T-helper 1 cell (primary cell): ENCODE measurements around the gene UNC93B1.
"Not testable (repeated sequence)": the region's sequence is repeated elsewhere in the genome, so short reads cannot be mapped to it uniquely, and the experiment has no call there.

ENCODE experiments used
- DNase-seq, 5 donors: peaks; one replicate each; pipeline ENCODE4 v3.0.0-alpha.2; 2012 to 2020

UNC93B1 gene

GRCh38 chr11:68007498-68008380 lies 3.8 kb upstream of the UNC93B1 start:
- no peak for DNase-seq

DNA sequence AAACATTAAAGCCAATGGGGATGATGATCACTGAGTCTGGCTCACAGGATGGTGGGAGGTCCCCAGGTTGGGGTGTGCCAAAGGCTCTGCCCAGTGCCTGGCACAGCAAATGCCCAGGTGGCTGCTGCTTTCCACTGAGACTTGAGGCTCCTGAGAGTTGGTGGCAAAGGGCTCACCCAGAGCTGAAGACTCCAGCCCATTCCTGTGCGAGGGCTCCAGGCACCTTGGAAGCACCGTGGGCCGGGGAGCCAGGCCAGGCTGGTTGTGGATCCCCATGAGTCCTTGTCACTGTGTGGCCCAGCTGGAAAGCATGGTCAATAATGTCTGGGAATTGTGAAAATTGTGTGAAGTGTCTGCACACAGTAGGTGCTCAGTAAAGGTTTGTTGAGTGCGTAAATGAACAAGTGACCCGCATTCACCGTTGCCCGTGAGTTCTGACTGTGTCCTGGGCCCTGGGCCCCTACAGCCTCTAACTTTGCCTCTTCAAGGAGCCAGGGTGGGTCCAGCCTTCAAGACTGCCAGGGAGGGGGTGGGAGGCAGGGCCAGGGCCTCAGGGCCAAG lies 2.8 kb upstream of the UNC93B1 start:
- no peak for DNase-seq

GRCh38 chr11:68004551-68005335 lies 846 bp upstream of the UNC93B1 start:
- no peak for DNase-seq

DNA sequence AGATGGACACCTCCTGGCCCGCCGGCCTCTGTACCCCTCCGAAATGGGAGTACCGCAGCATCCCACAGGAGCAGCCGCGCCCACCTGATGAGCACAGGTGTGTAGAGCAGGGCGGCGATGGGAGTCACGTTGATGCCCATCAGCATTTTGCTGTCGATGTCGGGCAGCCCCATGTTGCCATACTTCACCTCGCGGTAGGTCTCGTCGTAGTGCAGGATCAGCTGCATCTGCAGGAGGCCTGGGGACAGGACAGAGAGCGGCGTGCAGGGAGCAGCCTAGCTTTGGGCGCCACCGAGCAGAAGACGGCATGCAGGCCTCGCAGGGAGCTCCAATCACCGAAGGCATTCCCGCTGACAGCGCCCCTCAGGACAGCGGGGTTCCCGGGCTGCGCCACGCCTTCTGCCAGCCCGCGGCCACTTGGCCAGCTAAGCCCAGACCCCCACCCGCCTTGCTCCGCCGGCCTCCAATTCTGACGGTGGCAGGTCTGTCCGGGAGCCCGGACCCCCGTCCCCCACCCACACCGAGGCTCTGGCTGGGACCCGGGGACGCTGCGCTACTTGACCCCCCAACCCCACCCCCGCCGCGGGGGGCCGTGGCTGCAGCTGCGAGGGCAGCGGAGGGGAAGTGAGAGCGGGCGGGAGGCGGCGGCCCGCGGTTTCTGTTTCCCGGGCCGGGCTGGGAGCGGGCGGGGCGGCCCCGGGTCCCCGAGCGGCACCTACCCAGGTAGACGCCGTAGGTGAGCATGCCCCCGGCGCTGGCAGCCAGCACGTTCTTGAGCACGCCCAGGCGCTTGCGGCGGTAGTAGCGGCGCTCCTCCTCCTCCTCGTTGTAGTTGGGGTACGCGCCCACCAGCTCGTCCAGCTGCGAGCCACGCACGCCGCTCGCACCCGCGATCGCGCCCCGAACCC lies 705 bp downstream of the UNC93B1 start:
- peak in 4 of 5 donors; percentile 33 to 55 (median 47) for DNase-seq

GRCh38 chr11:68002575-68002937 lies 1.3 kb downstream of the UNC93B1 start:
- no peak for DNase-seq

- DNase-seq = no peak
Observed at GRCh38 chr11:67999704-68000103, 4.2 kb downstream of the UNC93B1 start.

DNA sequence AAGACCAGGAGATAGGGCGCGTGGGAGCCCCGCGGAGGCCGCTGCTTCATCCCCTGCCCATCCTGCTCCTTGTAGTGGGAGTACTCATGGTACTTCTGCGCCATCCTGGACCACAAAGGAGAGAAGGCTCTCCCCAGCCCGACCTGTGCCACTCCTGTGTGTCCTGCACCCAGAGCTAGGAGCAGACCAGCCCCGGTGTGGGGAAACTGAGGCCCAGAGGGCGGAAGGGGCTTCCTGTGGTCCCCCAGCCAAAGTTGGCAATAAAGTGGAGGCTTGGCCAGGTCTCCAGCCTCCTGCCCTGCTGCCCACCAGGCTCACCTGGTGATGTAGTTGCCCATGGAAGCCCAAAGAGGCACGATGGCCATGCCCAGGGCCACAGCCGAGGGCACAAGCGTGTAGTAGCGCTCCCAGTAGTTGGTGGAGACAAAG lies 4.7 kb downstream of the UNC93B1 start:
- DNase-seq = no peak

DNA sequence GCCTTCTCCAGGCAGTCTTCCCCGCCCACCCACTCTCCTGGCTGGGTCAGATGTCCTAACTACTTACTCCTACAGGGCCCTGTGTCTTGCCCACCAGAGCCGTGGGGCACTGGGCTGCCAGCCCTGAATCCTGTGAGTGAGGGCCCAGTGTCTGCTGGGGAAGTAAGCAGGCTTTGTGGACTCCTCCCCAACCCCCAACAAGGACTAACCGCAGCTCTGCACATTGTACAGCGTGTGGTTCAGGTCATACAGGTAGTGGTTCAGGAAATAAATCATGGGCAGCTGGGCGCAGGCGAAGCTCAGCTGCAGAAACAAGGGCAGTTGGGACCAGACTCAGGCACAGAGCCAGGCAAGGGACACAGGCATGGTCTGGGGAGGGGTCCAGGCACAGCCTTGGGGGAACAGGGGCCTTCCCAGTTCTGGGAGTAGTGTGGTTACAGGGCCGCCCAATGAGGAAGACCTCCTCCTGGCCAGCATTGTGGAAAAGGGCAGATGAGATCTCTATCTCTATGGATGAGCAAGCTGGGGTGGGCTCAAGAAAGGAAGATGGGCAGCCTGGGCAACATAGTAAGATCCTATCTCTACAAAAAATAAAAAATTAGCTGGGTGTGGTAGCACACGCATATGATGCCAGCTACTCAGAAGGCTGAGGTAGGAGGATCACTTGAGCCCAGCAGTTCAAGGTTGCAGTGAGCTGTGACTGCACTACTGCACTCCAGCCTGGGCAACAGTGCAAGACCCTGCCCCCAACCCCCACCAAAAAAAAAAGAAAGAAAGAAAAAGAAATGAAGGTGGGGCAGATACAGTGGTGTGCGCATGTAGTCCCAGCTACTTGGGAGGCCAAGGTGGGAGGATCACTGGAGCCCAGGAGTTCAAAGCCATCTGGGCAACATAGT lies 5.5 kb downstream of the UNC93B1 start:
- peak in 1 of 5 donors; percentile 38 for DNase-seq

- no peak for DNase-seq
Observed at GRCh38 chr11:67997475-67997921, 6.4 kb downstream of the UNC93B1 start.

GRCh38 chr11:67996622-67997474 lies 7.0 kb downstream of the UNC93B1 start:
- peak in 1 of 5 donors; percentile 23 for DNase-seq

- DNase-seq = no peak
Observed at GRCh38 chr11:67996051-67996450, 7.8 kb downstream of the UNC93B1 start.

DNA sequence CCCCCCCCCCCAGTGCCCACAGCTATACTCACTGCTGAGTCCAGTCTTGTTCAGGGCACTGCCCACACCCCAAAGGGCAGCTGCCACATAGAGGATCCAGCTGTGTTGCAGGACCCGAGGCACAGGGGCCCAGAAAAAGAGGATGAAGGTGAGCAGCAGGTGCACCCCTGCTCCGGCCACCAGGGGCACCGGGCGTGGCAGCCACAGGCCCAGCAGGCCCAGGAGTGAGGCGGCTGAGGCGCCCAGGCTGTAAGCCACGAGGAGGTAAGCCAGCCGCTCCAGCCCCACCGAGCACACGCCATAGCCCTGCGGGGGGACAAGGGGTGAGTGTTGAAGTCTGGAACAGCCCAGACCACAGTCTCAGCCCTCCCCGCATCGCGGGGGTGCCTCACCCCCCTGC lies 8.3 kb downstream of the UNC93B1 start:
- DNase-seq = not testable (repeated sequence)

- not testable (repeated sequence) for DNase-seq
Observed at GRCh38 chr11:67995129-67995528, 8.8 kb downstream of the UNC93B1 start.

DNA sequence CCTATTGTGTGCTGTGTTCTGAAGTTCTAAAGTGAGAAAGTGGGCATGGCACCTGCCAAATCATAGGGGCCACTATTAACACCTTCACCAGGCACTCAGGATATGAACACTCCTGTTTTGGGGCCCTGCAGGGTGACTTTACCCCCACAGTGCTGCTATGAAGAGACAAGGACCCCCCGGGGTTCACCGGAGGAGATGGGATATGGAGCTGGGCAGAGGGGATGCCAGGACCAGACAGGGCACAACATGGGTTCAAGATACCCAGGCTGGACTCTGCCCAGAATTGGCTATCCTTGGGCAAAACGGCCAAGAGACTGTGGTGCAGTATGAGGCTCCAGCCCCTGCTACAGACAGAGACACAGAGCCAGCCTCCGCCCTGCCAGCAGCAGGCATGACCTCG lies 9.5 kb downstream of the UNC93B1 start:
- not testable (repeated sequence) for DNase-seq

GRCh38 chr11:67993821-67994220 lies 10.1 kb downstream of the UNC93B1 start:
- peak in 2 of 5 donors; percentile 20 to 48 for DNase-seq

DNA sequence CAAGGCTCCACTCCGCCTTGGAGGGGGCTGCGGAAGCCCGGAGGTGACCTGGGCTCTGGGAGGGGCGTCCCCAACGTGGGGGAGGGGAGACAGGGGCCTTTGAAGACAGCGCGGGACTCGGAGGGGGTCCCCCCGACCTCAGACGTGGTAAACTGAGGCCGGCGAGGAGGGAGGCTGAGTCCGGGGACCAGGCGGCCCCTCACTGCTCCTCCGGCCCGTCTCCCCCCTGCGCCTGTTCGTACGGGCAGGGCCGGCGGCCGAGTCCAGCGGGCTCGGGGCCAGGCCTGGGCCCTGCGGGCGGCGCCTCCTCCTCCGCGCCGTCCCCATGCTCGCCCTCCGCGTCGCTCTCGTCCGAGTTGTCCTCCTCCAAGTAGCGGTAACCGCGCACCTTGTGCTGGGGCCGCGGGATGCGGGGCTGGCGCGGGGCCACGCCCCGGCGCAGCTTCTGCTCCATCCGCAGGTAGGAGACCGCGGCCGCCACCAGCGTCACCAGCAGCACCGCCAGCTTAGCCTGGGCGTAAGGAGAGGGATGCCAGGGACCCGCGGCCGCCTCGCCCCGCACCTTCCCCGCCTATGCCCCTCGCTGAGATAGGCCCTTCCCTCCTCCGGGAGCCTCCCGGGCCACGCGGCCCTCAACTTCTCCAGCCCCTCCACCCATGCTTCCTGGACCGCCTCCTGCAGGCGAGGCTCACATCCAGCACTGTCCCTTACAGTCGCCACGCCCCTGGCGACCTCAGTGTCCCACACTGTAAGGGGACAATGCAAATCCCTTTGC lies 12.4 kb downstream of the UNC93B1 start:
- DNase-seq = not testable (repeated sequence)

GRCh38 chr11:67990546-67991346 lies 13.2 kb downstream of the UNC93B1 start:
- DNase-seq = not testable (repeated sequence)

DNA sequence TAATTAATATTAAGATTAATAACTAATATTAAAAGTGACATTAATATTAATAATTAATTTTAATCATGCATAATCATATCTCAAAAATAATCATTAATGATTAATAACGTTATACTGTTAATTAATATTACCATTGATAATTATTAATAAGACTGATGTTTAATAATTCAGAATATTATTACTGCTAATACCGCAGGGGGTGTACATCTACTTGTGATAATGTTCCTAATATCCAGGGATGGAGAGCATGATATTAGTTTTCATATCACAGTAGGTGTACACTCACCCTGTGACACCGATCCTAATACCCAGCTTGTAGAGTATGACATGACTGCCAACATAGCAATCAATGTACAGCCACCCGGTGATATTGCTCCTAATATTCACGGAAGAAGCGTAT lies 18.6 kb downstream of the UNC93B1 start:
- not testable (repeated sequence) for DNase-seq
